Stomach (tissue), 9 donors: Measurements from ENCODE around the gene PTPRCAP. TPM values are rescaled to one million over a fixed set of nuclear protein-coding genes. Genes with fewer than 3 reads are reported as not detected.
"Not testable (repeated sequence)": the region's sequence is repeated elsewhere in the genome, so short reads cannot be mapped to it uniquely, and the experiment has no call there.

Experiments used
- DNase-seq, 2 donors: peaks; one replicate each; pipeline versions ENCODE4 v3.0.0 to v3.0.0-alpha.2; 2013 to 2019
- H3K27ac ChIP-seq, 5 donors: fragments of 200-600 bp in 4 of 5; sonication (generic) in 4 of 5; one replicate each; pipeline ENCODE4 v1.5.1; 2013 to 2019; ENCODE audit warnings: mild to moderate bottlenecking in 1 of 5, moderate library complexity in 1 of 5
- H3K27me3 ChIP-seq, 3 donors: fragments of 200-600 bp; sonication (generic); one replicate each; pipeline ENCODE4 v1.5.1; 2017 to 2019; ENCODE audit warnings: mixed run types in 1 of 3
- H3K36me3 ChIP-seq, 4 donors: fragments of 200-600 bp; sonication (generic); 1 replicate in 3 of 4; 2 replicates in 1 of 4; pipeline ENCODE4 v1.5.1; 2016 to 2019
- H3K4me1 ChIP-seq, 4 donors: fragments of 200-600 bp; sonication (generic); one replicate each; pipeline ENCODE4 v1.5.1; 2016 to 2019
- H3K4me3 ChIP-seq, 4 donors: fragments of 200-600 bp; sonication (generic) in 3 of 4; one replicate each; pipeline ENCODE4 v1.5.1; 2016 to 2019; ENCODE audit warnings: mild to moderate bottlenecking in 1 of 4
- H3K9me3 ChIP-seq, 4 donors: fragments of 200-600 bp; sonication (generic); one replicate each; pipeline ENCODE4 v1.5.1; 2016 to 2019
- EP300 ChIP-seq: sonication (generic); formaldehyde crosslinking; IDR thresholded peaks from one replicate; pipeline ENCODE4 v1.6.1; 2017; ENCODE audit warnings: antibody characterized with exemption
- POLR2A ChIP-seq, 4 donors: fragments of 450-650 bp; IDR thresholded peaks; one replicate each; pipeline ENCODE4 v1.6.1; 2016; ENCODE audit warnings: antibody characterized with exemption in 4 of 4, control low read depth in 2 of 4, mild to moderate bottlenecking in 1 of 4, moderate library complexity in 1 of 4
- POLR2AphosphoS5 ChIP-seq, 3 donors: sonication (generic); formaldehyde crosslinking; IDR thresholded peaks; one replicate each; pipeline ENCODE4 v1.6.1; 2016; ENCODE audit warnings: antibody characterized with exemption in 3 of 3
- WGBS, 5 donors: extraction: QIAGEN DNeasy Blood & Tissue Kit in 3 of 5; methylation state at CpG; one replicate each; pipeline versions ENCODE4 v1.1.5 to v1.1.7; 2013 to 2018; 5-methylcytosine and 5-hydroxymethylcytosine counted together
- intact Hi-C: fragments of 100-400 bp; cut with DNase I; formaldehyde crosslinking; loops from one replicate; pipeline ENCODE4 v1.15.1; 2023; ENCODE audit warnings: low total_unique reads
- polyA plus RNA-seq, 3 donors: library from polyadenylated mRNA; stranded (reverse); fragments of 200-250 nt; gene quantifications; one replicate each; pipeline ENCODE4 v1.2.3, GENCODE V29; 2013
- total RNA-seq, 5 donors: library from RNA; depleted of rRNA; stranded (reverse); fragments of >200 nt; gene quantifications; one replicate each; pipeline versions ENCODE4 v1.1.0 to v1.2.3, GENCODE V29; 2014 to 2016
- TF ChIP-seq, protein P1 (sequence below), 7 experiments: fragments of 450-650 bp in 4 of 7; fragments of 200-600 bp in 3 of 7; sonication (generic) in 3 of 7; IDR thresholded peaks; one replicate each; pipeline ENCODE4 v1.5.1; 2016 to 2019; ENCODE audit warnings: antibody characterized with exemption in 7 of 7, control low read depth in 2 of 7, mild to moderate bottlenecking in 1 of 7
- donor health status: healthy with polysubstance abuse.
- donor health status: Bipolar disorder and iron deficiency.
- donor health status: healthy.

Gene PTPRCAP
- total and polyA plus RNA-seq, 8 donors: 1.7 to 25.3 (median 9.9) TPM; not detected in 2

DNA sequence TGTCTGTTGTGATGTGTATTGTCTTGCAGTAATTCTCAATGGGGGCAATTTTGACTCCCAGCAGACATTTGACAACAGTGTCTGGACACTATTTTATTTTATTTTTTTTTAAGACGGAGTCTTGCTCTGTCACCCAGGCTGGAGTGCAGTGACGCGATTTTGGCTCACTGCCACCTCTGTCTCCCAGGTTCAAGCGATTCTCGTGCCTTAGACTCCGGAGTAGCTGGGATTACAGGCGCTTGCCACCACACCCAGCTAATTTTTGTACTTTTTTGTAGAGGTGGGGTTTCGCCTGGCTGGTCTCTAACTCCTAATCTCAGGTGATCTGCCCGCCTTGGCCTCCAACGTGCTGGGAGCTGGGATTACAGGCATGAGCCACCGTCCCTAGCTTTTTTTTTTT lies 7.8 kb downstream of the PTPRCAP start:
- H3K36me3 ChIP-seq: peaks cover 36 to 53% (median 48%) of the 10 kb centered on the region in 4 donors
- TF ChIP-seq, protein P1, sequence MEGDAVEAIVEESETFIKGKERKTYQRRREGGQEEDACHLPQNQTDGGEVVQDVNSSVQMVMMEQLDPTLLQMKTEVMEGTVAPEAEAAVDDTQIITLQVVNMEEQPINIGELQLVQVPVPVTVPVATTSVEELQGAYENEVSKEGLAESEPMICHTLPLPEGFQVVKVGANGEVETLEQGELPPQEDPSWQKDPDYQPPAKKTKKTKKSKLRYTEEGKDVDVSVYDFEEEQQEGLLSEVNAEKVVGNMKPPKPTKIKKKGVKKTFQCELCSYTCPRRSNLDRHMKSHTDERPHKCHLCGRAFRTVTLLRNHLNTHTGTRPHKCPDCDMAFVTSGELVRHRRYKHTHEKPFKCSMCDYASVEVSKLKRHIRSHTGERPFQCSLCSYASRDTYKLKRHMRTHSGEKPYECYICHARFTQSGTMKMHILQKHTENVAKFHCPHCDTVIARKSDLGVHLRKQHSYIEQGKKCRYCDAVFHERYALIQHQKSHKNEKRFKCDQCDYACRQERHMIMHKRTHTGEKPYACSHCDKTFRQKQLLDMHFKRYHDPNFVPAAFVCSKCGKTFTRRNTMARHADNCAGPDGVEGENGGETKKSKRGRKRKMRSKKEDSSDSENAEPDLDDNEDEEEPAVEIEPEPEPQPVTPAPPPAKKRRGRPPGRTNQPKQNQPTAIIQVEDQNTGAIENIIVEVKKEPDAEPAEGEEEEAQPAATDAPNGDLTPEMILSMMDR (IDR thresholded peaks at IDR 0.05): no peak
- TF ChIP-seq EP300 (no peak), POLR2AphosphoS5 (IDR thresholded peaks at IDR 0.05) (no peak), POLR2A (IDR thresholded peaks at IDR 0.05) (no peak)
- peak overlapping the region in 3 of 4 donors; percentile 80 to 97 (median 86) for H3K4me3 ChIP-seq
- DNase-seq: no peak
- peaks cover 20 to 40% (median 29%) of the 10 kb centered on the region in 4 donors for H3K4me1 ChIP-seq
- intact Hi-C loops: loop anchor here (10.0 kb wide), 1 partner anchor 75 kb away; the partner anchor contains the start of genes CDK2AP2 and PITPNM1
- H3K27me3 ChIP-seq: no peaks in the 10 kb centered on the region
- H3K9me3 ChIP-seq: no peaks in the 10 kb centered on the region
- 48 to 72% (median 64%) methylated on average over 11 of the region's 11 CpGs for WGBS, 5 donors
- peak overlapping the region in 3 of 5 donors; percentile 95 to 98 (median 96) for H3K27ac ChIP-seq

DNA sequence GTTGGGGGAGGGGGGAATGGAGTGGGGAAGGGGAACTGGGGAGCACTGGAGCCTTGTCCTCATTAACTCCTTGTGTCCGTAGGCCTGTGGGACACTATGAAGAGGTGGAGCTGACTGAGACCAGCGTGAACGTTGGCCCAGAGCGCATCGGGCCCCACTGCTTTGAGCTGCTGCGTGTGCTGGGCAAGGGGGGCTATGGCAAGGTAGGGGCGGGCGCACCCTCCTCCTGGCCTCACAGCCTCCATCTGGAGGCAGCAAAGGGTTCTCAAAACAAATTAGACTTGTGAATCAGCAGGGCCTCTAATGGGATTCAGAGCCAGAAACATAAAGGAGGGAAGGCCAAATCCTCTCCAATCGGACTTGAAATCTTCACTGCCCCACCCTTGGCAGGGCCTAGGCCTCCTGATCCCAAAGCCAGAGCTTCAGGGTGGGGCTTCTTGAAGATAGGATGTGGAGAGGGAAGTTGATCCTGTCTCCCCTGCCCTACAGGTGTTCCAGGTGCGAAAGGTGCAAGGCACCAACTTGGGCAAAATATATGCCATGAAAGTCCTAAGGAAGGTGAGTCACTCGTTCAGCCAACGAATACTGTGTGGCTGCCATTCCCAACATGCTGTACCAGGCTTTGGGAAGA lies 8.3 kb downstream of the PTPRCAP start:
- H3K36me3 ChIP-seq: peaks cover 30 to 47% (median 42%) of the 10 kb centered on the region in 4 donors
- WGBS, 5 donors: 20 to 45% (median 36%) methylated on average over 9 to 12 of the region's 12 CpGs
- H3K9me3 ChIP-seq: no peaks in the 10 kb centered on the region
- peaks cover 20 to 35% (median 26%) of the 10 kb centered on the region in 4 donors for H3K4me1 ChIP-seq
- no peak for TF ChIP-seq POLR2A (IDR thresholded peaks at IDR 0.05)
- TF ChIP-seq, protein P1 (IDR thresholded peaks at IDR 0.05): no peak
- no peak for TF ChIP-seq POLR2AphosphoS5 (IDR thresholded peaks at IDR 0.05)
- TF ChIP-seq EP300: no peak
- H3K27ac ChIP-seq: peak overlapping the region; percentile 91 to 98 (median 95)
- peak in 1 of 2 donors; percentile 41 for DNase-seq
- intact Hi-C loops: no loop called here
- peak overlapping the region; percentile 80 to 97 (median 90) for H3K4me3 ChIP-seq
- no peaks in the 10 kb centered on the region for H3K27me3 ChIP-seq

DNA sequence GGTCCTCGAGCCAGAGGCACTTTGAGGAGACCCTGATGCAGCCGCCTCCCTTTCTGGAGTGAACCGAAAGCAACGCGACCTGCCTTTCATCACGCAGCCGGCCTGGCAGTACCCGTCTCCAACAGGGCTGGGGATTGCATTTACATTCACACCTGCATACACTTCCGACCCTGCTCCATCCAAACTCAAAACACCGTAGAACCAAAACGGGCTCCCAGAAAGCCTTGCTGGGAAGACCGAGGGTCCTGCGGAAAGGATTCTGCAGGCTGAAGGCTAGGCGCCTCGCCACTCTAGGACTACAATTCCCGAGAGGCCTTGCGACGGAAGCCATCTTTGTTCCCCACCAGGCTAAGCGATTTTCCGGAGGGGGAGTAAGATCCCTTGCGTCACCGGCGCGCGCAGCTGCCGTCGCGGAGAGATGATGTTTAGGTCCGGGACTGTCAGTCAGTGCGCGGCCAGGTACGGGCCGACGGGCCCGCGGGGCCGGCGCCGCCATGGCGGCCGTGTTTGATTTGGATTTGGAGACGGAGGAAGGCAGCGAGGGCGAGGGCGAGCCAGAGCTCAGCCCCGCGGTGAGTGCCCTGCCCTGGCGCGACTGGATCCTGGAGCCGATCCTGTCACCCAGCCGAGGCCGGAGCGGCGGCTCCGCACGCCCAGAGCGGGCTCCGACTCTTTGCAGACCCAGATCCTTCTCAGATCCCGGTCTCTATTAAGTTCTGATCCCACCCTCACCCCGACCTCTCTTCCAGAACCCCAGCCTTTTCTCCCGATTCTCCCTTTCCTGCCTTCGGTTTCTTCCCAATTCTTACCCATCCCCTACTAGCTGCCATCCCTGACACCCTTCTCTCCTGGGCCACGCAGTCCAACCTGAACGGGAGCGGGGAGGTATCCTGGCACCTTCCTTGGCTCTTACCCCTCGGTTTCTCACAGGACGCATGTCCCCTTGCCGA lies 9.2 kb downstream of the PTPRCAP start, which contains the start of gene RPS6KB2:
RPS6KB2 (plus strand) TSS at position 443 of the 950 bp plus-strand sequence; CDS start at position 495, 52 bp downstream.
- WGBS, 5 donors: 0 to 1% (median 1%) methylated on average over 46 to 68 of the region's 68 CpGs
- H3K9me3 ChIP-seq: no peaks in the 10 kb centered on the region
- peak within 1 kb of the TSS; percentile 91 to 98 (median 95) for H3K27ac ChIP-seq
- H3K4me3 ChIP-seq: peak within 1 kb of the TSS; percentile 80 to 97 (median 90)
- TF ChIP-seq POLR2AphosphoS5 (IDR thresholded peaks at IDR 0.05): peak; percentile 94 to 99 (median 98)
- no peak for TF ChIP-seq EP300
- peak in 2 of 4 donors; percentile 65 to 94 for TF ChIP-seq POLR2A (IDR thresholded peaks at IDR 0.05)
- TF ChIP-seq, protein P1 (IDR thresholded peaks at IDR 0.05): no peak
- DNase-seq: peak; percentile 99 to 100
- peaks cover 20 to 34% (median 26%) of the 10 kb centered on the region in 4 donors for H3K4me1 ChIP-seq
- H3K36me3 ChIP-seq: peaks cover 23 to 39% (median 34%) of the 10 kb centered on the region in 4 donors
- intact Hi-C loops: no loop called here
- H3K27me3 ChIP-seq: no peaks in the 10 kb centered on the region

DNA sequence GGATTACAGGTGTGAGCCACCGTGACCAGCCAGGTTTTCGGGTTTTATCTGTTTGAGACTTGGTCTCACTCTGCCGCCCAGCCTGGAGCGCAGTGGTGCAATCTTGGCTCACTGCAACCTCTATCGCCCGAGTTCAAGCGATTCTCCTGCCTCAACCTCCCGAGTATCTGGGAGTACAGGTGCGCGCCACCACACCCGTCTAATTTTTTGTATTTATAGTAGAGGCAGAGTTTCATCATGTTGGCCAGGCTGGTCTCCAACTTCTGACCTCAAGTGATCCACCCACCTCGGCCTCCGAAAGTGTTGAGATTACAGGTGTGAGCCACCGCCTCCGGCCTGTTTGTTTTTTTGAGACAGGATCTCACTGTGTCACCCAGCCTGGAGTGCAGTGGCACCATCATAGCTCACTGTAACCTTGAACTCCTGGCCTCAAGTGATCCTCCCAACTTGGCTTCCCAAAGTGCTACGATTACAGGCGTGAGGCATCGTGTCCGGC lies 10.1 kb downstream of the PTPRCAP start:
- WGBS, 5 donors: 58 to 75% (median 68%) methylated on average over 19 of the region's 19 CpGs
- peaks cover 20 to 30% (median 26%) of the 10 kb centered on the region in 4 donors for H3K4me1 ChIP-seq
- peak overlapping the region; percentile 91 to 98 (median 95) for H3K27ac ChIP-seq
- H3K9me3 ChIP-seq, intact Hi-C loops, H3K27me3 ChIP-seq, DNase-seq: not testable (repeated sequence)
- H3K36me3 ChIP-seq: peaks cover 14 to 30% (median 25%) of the 10 kb centered on the region in 4 donors
- H3K4me3 ChIP-seq: peak overlapping the region; percentile 80 to 97 (median 90)
